ENCODE results near the gene DNAJC5.
"Not testable (repeated sequence)": the region's sequence is repeated elsewhere in the genome, so short reads cannot be mapped to it uniquely, and the experiment has no call there.

The DNAJC5 gene

DNA sequence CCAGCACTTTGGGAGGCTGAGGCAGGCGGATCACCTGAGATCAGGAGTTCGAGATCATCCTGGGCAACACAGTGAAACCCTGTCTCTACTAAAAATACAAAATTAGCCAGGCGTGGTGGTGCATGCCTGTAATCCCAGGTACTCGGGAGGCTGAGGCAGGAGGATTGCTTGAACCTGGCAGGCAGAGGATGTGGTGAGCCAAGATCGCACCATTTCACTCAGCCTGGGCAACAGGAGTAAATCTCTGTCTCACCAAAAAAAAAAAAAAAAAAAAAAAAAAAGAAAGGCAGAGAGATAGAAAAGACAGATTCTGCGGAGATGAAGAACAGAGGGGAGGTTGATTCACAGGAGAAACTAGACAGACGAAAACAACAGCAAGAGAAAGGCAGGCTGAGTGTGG is 81.6 kb downstream of the DNAJC5 start:
- not testable (repeated sequence) for H3K36me3 ChIP-seq (ENCODE audit: control insufficient read depth, insufficient read depth, low read length); H3K9me3 ChIP-seq (ENCODE audit: control insufficient read depth, low read length); H3K4me3 ChIP-seq (ENCODE audit: insufficient read depth, low read depth, low read length); H3K27ac ChIP-seq (ENCODE audit: insufficient read depth, low read depth, low read length, poor library complexity, severe bottlenecking); H3K4me1 ChIP-seq (ENCODE audit: control insufficient read depth, insufficient read depth, low read length)
- 86 to 89% methylated on average over 7 of the region's 7 CpGs for WGBS, 2 experiments
- peaks cover 23% of the 10 kb centered on the region for H3K27me3 ChIP-seq (ENCODE audit: control insufficient read depth, insufficient read depth, low read length, poor library complexity, severe bottlenecking)

DNA sequence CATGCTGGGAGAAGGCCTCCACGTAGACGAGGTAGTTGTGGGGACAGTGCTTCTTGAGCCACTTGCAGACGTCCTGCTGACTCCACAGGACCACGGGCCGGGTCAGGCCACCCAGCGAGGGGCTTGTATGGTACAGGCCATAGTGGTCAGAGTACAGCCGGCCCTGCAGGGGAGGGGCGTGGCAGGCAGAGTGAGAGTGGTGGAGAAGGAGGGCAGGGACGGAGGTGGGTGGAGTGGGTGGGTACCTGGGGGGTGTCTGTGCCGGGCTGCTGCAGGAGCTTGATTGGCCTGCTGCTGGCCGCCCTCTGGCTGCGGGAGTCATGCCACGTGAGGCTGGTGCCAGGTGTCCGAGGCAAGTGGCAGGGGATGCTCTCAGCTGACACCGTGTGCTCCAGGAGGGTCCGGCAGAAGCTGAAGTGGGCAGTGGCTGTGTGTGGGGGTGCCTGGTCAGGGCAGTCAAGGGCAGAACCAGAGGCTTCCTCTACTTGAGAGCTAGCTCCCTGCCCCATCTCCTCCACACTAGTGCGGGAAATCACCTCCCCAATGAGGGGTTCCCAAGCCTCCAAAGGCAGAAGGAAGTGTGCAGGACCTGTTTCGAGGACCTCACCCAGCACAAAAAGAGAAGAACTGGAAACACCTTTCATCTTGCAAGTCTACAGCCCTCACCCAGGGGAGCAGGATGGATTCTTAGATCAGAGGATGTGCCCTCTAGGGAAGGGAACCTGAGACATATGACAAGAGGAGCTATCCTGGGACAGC is 82.2 kb downstream of the DNAJC5 start:
- no peak overlapping the region for H3K27ac ChIP-seq (ENCODE audit: insufficient read depth, low read depth, low read length, poor library complexity, severe bottlenecking)
- H3K4me3 ChIP-seq (ENCODE audit: insufficient read depth, low read depth, low read length), result no peak overlapping the region
- peaks cover 23% of the 10 kb centered on the region for H3K27me3 ChIP-seq (ENCODE audit: control insufficient read depth, insufficient read depth, low read length, poor library complexity, severe bottlenecking)
- WGBS, 2 experiments, result 89 to 90% methylated on average over 18 of the region's 18 CpGs
- H3K4me1 ChIP-seq (ENCODE audit: control insufficient read depth, insufficient read depth, low read length), result peaks cover 9% of the 10 kb centered on the region
- H3K9me3 ChIP-seq (ENCODE audit: control insufficient read depth, low read length), result no peaks in the 10 kb centered on the region
- H3K36me3 ChIP-seq (ENCODE audit: control insufficient read depth, insufficient read depth, low read length), result no peaks in the 10 kb centered on the region

DNA sequence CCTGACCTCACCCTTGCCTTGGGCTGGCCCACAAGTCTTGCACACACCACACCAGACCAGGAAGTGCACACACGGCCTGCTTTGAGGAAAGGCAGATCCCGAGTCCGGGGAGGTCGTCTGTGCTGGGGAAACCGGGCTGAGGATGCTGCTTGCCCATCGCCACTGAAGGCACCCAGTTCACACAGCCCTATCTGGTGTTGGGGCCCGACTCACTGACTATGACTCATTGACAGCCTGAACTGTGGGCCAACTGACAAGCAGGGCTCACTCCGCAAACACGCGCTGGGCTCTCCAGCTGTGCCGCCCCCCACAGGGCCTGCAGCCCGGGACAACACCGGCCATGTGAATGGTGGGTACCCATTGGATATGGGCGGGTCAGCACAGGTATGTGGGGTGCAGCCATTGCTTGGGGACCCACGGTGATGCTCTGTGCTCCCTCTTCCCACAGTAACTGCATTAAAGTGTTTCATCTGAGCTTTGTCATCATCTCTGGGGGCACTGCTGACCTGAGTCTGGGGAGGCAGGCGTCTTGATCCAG is 82.9 kb downstream of the DNAJC5 start:
- 77 to 80% methylated on average over 16 of the region's 16 CpGs for WGBS, 2 experiments
- H3K27me3 ChIP-seq (ENCODE audit: control insufficient read depth, insufficient read depth, low read length, poor library complexity, severe bottlenecking), result peaks cover 23% of the 10 kb centered on the region
- no peaks in the 10 kb centered on the region for H3K36me3 ChIP-seq (ENCODE audit: control insufficient read depth, insufficient read depth, low read length)
- no peak overlapping the region for H3K27ac ChIP-seq (ENCODE audit: insufficient read depth, low read depth, low read length, poor library complexity, severe bottlenecking)
- peaks cover 9% of the 10 kb centered on the region for H3K4me1 ChIP-seq (ENCODE audit: control insufficient read depth, insufficient read depth, low read length)
- no peak overlapping the region for H3K4me3 ChIP-seq (ENCODE audit: insufficient read depth, low read depth, low read length)
- H3K9me3 ChIP-seq (ENCODE audit: control insufficient read depth, low read length), result no peaks in the 10 kb centered on the region

DNA sequence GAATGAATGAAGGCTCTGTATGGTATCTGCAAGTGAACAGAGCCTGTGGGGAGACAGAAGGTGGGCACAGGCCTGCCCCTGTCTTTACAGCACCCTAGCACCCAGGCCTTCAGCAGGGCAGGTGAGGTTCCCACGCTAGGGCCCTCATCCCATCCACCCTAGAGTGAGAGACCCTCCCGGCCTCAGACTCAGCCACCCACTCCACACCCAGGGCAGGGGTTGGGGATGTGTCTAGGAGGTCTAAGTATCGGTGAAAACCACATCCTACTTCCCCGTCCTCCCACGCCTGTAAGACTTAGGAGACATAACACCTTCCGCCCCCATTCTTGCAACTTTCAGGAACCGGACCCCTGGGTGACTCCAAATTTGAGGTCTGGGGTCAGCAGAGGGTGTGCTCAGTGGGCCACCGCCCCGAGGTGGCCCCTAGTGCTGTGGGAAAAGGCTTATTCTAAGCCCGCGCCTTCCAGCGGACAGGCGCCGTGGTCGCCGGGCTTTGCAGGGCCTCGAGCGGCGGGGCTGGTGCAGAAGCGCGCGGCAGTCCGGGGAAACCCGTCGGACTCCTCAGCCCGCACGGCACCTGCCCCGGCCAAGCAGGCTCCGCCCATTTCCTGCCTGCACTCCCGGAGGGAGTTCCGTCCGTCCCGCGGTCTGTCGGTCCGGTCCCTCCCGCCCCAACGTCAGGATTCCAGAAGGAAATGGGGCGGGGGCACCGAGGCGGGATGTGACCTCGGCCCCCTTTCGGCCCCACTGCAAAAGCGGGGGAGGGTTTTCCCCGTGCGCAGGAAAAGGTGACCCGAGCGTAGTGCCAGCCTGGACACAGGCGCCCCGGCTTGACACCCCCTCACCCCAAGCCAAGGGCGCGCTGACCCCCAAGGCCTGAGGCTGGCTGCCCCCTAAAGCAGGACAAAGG is 83.6 kb downstream of the DNAJC5 start:
- Histone ChIP-seq H3K36me3 (ENCODE audit: control insufficient read depth, insufficient read depth, low read length) (no peaks in the 10 kb centered on the region), H3K4me3 (ENCODE audit: insufficient read depth, low read depth, low read length) (peak overlapping the region; percentile 75), H3K9me3 (ENCODE audit: control insufficient read depth, low read length) (no peaks in the 10 kb centered on the region), H3K27ac (ENCODE audit: insufficient read depth, low read depth, low read length, poor library complexity, severe bottlenecking) (no peak overlapping the region), H3K4me1 (ENCODE audit: control insufficient read depth, insufficient read depth, low read length) (peaks cover 9% of the 10 kb centered on the region), H3K27me3 (ENCODE audit: control insufficient read depth, insufficient read depth, low read length, poor library complexity, severe bottlenecking) (peaks cover 19% of the 10 kb centered on the region)
- 11 to 12% methylated on average over 52 of the region's 52 CpGs for WGBS, 2 experiments

DNA sequence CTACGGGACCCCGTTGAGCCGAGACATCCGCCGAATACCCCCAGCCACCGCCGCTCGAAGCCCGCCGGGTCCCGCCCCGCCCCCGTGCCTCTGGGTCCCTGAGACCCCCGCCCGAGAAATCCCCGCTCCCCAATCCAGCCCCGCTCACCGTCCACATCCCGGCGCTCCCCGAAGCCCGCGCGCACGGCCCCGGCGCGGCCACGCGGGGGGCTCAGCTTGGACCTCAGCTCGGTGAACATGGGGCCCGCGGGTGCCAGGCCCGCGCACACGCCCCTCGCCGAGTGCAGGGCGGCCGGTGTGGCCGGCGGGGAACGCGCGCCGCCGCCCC is 84.3 kb downstream of the DNAJC5 start:
- Histone ChIP-seq H3K4me3 (ENCODE audit: insufficient read depth, low read depth, low read length) (peak overlapping the region; percentile 75), H3K27me3 (ENCODE audit: control insufficient read depth, insufficient read depth, low read length, poor library complexity, severe bottlenecking) (peaks cover 19% of the 10 kb centered on the region), H3K4me1 (ENCODE audit: control insufficient read depth, insufficient read depth, low read length) (peaks cover 9% of the 10 kb centered on the region), H3K27ac (ENCODE audit: insufficient read depth, low read depth, low read length, poor library complexity, severe bottlenecking) (no peak overlapping the region), H3K9me3 (ENCODE audit: control insufficient read depth, low read length) (no peaks in the 10 kb centered on the region), H3K36me3 (ENCODE audit: control insufficient read depth, insufficient read depth, low read length) (no peaks in the 10 kb centered on the region)
- WGBS, 2 experiments, result 0% methylated on average over 47 of the region's 47 CpGs

DNA sequence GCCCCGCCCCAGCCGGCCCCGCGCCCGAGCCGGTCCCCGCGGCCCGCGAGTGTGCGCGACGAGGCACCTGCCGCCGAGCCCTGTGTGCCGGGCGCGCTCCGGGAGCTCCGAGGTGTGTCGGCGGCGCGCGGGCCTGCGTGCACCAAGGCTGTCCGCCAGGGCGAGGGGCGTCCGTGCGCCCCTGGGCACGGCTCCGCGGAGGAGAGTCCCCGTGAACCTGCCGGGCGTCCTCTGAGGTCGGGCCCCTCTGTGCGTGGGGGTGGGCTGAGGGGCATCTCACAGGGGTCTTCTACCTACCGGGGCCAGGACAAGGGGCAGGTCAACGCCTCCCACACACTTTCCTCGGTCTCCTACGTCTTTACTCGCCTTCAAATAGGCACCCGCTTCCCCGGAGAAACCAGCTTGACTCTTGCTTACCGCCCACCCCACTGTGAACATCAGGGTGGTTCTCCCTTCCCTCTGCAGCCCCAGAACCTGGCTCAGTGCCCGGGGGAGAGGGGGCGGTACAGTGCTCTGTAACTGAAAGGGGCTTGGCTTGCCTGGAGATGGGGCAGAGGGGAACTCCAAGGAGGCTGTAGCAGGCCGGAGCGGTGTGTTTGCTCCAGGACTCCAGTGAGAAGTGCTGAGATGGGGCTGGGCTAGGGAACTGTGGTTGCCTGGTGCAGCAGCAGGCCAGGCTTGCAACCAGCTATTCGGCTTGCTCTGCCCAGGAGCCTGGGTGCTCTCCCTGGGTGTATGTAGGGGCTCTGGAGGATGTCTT is 84.8 kb downstream of the DNAJC5 start, which contains the start of gene SAMD10:
TSS of gene SAMD10 (minus strand) at position 86 of the 760 bp plus-strand sequence. CDS start 175 bp downstream, outside the sequence.
- Histone ChIP-seq H3K27ac (ENCODE audit: insufficient read depth, low read depth, low read length, poor library complexity, severe bottlenecking) (no peak within 1 kb of the TSS), H3K27me3 (ENCODE audit: control insufficient read depth, insufficient read depth, low read length, poor library complexity, severe bottlenecking) (peaks cover 19% of the 10 kb centered on the region), H3K4me1 (ENCODE audit: control insufficient read depth, insufficient read depth, low read length) (peaks cover 9% of the 10 kb centered on the region), H3K4me3 (ENCODE audit: insufficient read depth, low read depth, low read length) (peak within 1 kb of the TSS; percentile 75), H3K9me3 (ENCODE audit: control insufficient read depth, low read length) (no peaks in the 10 kb centered on the region), H3K36me3 (ENCODE audit: control insufficient read depth, insufficient read depth, low read length) (peaks cover 2% of the 10 kb centered on the region)
- 5% methylated on average over 52 of the region's 52 CpGs for WGBS, 2 experiments

DNA sequence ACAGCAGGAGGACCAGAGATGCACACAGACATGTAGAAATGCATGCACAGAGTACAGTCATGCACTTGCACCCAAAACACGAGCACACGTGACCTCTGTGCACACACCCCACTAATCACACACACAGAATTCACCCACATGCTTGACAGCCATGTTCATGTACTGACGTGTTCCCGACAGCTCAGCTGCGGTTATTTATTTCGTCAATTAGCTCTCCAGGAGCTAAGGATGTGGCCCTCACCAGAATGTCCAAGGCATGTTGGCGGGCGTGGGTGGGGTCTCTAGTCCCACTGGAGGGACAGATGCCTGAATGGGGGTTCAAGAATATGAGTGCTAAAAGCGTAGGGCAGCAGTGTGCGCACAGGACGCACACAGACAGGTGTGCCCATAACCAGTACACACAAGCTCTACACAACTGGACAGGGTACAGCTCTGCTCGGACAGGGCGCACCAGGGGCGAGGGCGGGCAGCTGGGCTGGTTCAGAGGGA is 85.4 kb downstream of the DNAJC5 start:
- Histone ChIP-seq H3K4me1 (ENCODE audit: control insufficient read depth, insufficient read depth, low read length) (peaks cover 9% of the 10 kb centered on the region), H3K36me3 (ENCODE audit: control insufficient read depth, insufficient read depth, low read length) (peaks cover 8% of the 10 kb centered on the region), H3K9me3 (ENCODE audit: control insufficient read depth, low read length) (no peaks in the 10 kb centered on the region), H3K27me3 (ENCODE audit: control insufficient read depth, insufficient read depth, low read length, poor library complexity, severe bottlenecking) (peaks cover 19% of the 10 kb centered on the region), H3K27ac (ENCODE audit: insufficient read depth, low read depth, low read length, poor library complexity, severe bottlenecking) (no peak overlapping the region), H3K4me3 (ENCODE audit: insufficient read depth, low read depth, low read length) (peak overlapping the region; percentile 85)
- WGBS, 2 experiments, result 92 to 95% methylated on average over 15 of the region's 15 CpGs

DNA sequence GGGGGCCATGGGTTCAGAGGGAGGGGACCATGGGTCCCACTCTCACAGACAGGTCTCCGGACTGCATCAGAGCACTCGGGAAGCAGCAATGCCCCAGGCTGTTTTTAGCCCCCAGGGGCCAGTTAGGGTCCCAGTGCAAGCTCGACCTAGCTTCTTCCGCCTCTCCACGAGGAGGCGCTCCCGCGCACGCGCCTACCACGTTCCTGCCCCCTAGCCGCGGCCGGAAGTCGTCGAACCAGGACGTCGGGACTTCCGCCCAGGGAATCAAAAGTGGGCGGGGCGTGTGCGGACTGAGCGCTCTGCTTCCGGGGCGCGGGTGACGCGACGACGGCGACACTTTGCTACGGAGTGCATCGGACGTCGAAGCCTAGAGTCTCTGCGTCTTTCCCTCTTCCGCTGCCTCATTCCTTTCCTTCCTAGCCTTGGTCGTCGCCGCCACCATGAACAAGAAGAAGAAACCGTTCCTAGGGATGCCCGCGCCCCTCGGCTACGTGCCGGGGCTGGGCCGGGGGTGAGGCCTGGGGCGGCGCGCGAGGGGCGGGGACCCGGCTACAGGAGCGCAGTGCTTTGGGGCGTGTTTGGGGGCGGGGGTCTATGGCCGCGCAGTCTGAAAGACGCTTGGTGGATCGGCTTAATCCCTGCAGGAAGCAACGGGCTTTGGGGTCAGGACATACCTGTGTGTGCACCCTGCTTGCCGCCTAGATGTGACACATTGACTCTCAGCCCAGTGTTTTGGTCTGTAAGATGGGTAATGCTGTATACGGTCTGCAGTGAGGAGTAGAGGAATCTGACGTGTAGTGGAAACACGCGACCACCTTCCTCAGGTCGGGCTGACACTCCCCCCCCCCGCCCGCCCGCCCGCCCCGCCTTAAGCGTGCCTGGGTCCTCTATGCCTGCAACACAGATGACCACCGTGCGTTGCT is 86.1 kb downstream of the DNAJC5 start, which contains the start of gene PRPF6:
TSS of gene PRPF6 (plus strand) at position 327 of the 923 bp plus-strand sequence. CDS start at position 441, 114 bp downstream.
- peak within 1 kb of the TSS; percentile 89 for H3K27ac ChIP-seq (ENCODE audit: insufficient read depth, low read depth, low read length, poor library complexity, severe bottlenecking)
- peak within 1 kb of the TSS; percentile 85 for H3K4me3 ChIP-seq (ENCODE audit: insufficient read depth, low read depth, low read length)
- H3K9me3 ChIP-seq (ENCODE audit: control insufficient read depth, low read length), result no peaks in the 10 kb centered on the region
- peaks cover 11% of the 10 kb centered on the region for H3K36me3 ChIP-seq (ENCODE audit: control insufficient read depth, insufficient read depth, low read length)
- 1% methylated on average over 75 of the region's 75 CpGs for WGBS, 2 experiments
- H3K27me3 ChIP-seq (ENCODE audit: control insufficient read depth, insufficient read depth, low read length, poor library complexity, severe bottlenecking), result peaks cover 19% of the 10 kb centered on the region
- peaks cover 9% of the 10 kb centered on the region for H3K4me1 ChIP-seq (ENCODE audit: control insufficient read depth, insufficient read depth, low read length)

DNA sequence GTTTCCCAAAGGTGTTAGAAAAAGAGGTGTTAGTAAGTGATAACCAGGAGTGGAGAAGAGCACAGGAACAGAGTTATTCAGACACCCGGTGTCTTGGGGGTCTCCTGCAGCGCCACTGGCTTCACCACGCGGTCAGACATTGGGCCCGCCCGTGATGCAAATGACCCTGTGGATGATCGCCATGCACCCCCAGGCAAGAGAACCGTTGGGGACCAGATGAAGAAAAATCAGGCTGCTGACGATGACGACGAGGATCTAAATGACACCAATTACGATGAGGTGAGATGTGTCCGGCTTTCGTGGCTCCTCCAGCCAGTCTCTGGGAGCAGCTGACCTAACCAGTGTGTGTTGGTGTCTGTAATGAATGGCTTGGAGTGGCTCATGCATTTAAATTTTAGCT is 88.0 kb downstream of the DNAJC5 start:
- H3K27ac ChIP-seq (ENCODE audit: insufficient read depth, low read depth, low read length, poor library complexity, severe bottlenecking), result no peak overlapping the region
- WGBS, 2 experiments, result 95 to 96% methylated on average over 14 of the region's 14 CpGs
- no peak overlapping the region for H3K4me3 ChIP-seq (ENCODE audit: insufficient read depth, low read depth, low read length)
- H3K27me3 ChIP-seq (ENCODE audit: control insufficient read depth, insufficient read depth, low read length, poor library complexity, severe bottlenecking), result peaks cover 19% of the 10 kb centered on the region
- H3K4me1 ChIP-seq (ENCODE audit: control insufficient read depth, insufficient read depth, low read length), result peaks cover 9% of the 10 kb centered on the region
- H3K9me3 ChIP-seq (ENCODE audit: control insufficient read depth, low read length), result no peaks in the 10 kb centered on the region
- peaks cover 11% of the 10 kb centered on the region for H3K36me3 ChIP-seq (ENCODE audit: control insufficient read depth, insufficient read depth, low read length)

All from ectodermal cell (in vitro differentiated cells).